HEK293 (cell line): Measurements from ENCODE around the gene SPATA4.

Experiments used
- CTCF ChIA-PET: fragments of 350-600 bp; formaldehyde crosslinking; extraction: SDS; loops from one replicate; lab custom pipeline; 2021; ENCODE audit warnings: antibody characterized with exemption; lab: Yijun Ruan, JAX
- POLR2A ChIA-PET: fragments of 300-600 bp; formaldehyde crosslinking; extraction: SDS; loops from one replicate; lab custom pipeline; 2020; ENCODE audit warnings: antibody characterized with exemption, inconsistent platforms; lab: Yijun Ruan, JAX
- H3K27ac ChIP-seq: fragments of 200-500 bp; sonication (Bioruptor generic); 2 replicates; pipeline ENCODE4 v1.5.1; 2014; ENCODE audit warnings: low read depth, low read length, control low read depth, inconsistent platforms; ENCODE audit errors: extremely low read depth
- H3K36me3 ChIP-seq, 2 experiments: fragments of 200-500 bp in 1 of 2; sonication (Bioruptor generic) in 1 of 2; 1 replicate in 1 of 2; 2 replicates in 1 of 2; pipeline ENCODE4 v1.5.1; 2014 to 2017; ENCODE audit warnings: inconsistent platforms in 2 of 2, low read length in 2 of 2; ENCODE audit not compliant: control insufficient read depth in 2 of 2, insufficient read depth in 1 of 2
- H3K4me1 ChIP-seq: fragments of 200-500 bp; sonication (Bioruptor generic); 2 replicates; pipeline ENCODE4 v1.5.1; 2014; ENCODE audit warnings: mild to moderate bottlenecking, low read length, inconsistent platforms; ENCODE audit not compliant: control insufficient read depth, insufficient read depth
- H3K4me3 ChIP-seq: 2 replicates; pipeline ENCODE4 v1.5.1; 2011; ENCODE audit warnings: low read depth, mild to moderate bottlenecking, control low read depth, low read length, moderate library complexity
- H3K9me3 ChIP-seq: fragments of 200-500 bp; sonication (Bioruptor generic); 2 replicates; pipeline ENCODE4 v1.5.1; 2014; ENCODE audit warnings: low read depth, low read length, inconsistent platforms; ENCODE audit not compliant: control insufficient read depth, insufficient read depth
- BCL11B ChIP-seq: fragments of 450-650 bp; formaldehyde crosslinking; IDR thresholded peaks from 2 replicates; pipeline ENCODE4 v1.5.1; 2016; ENCODE audit warnings: low read depth, missing biosample characterization, missing genetic modification characterization
- IKZF3 ChIP-seq: fragments of 450-650 bp; IDR thresholded peaks from 2 replicates; pipeline ENCODE4 v1.5.0; 2018; ENCODE audit warnings: missing biosample characterization, mild to moderate bottlenecking, missing genetic modification characterization, moderate library complexity
- INSM2 ChIP-seq: fragments of 450-650 bp; formaldehyde crosslinking; IDR thresholded peaks from 2 replicates; pipeline ENCODE4 v1.5.1; 2016; ENCODE audit warnings: missing biosample characterization, missing genetic modification characterization
- KLF1 ChIP-seq: fragments of 450-650 bp; formaldehyde crosslinking; IDR thresholded peaks from 2 replicates; pipeline ENCODE4 v1.5.1; 2016; ENCODE audit warnings: missing biosample characterization, missing genetic modification characterization
- KLF17 ChIP-seq: fragments of 450-650 bp; formaldehyde crosslinking; IDR thresholded peaks from 2 replicates; pipeline ENCODE4 v1.5.1; 2016; ENCODE audit warnings: missing biosample characterization, missing genetic modification characterization
- KLF8 ChIP-seq: fragments of 450-650 bp; formaldehyde crosslinking; IDR thresholded peaks from 2 replicates; pipeline ENCODE4 v1.5.1; 2016; ENCODE audit warnings: missing biosample characterization, missing genetic modification characterization
- PRDM4 ChIP-seq: fragments of 450-650 bp; formaldehyde crosslinking; IDR thresholded peaks from 2 replicates; pipeline ENCODE4 v1.5.1; 2017; ENCODE audit warnings: missing biosample characterization, missing genetic modification characterization
- SCRT1 ChIP-seq: fragments of 450-650 bp; formaldehyde crosslinking; IDR thresholded peaks from 2 replicates; pipeline ENCODE4 v1.5.1; 2016; ENCODE audit warnings: missing biosample characterization, missing genetic modification characterization, borderline replicate concordance
- ZBTB44 ChIP-seq: fragments of 450-650 bp; IDR thresholded peaks from 2 replicates; pipeline ENCODE4 v1.5.1; 2018; ENCODE audit warnings: missing biosample characterization, mild to moderate bottlenecking, missing genetic modification characterization
- ZBTB7A ChIP-seq: fragments of 450-650 bp; formaldehyde crosslinking; IDR thresholded peaks from 2 replicates; pipeline ENCODE4 v1.5.1; 2016; ENCODE audit warnings: low read depth, missing biosample characterization, missing genetic modification characterization
- ZNF112 ChIP-seq: fragments of 450-650 bp; formaldehyde crosslinking; IDR thresholded peaks from 2 replicates; pipeline ENCODE4 v1.5.0; 2017; ENCODE audit warnings: missing biosample characterization, missing genetic modification characterization
- ZNF366 ChIP-seq: fragments of 450-650 bp; formaldehyde crosslinking; conservative IDR thresholded peaks from 2 replicates; pipeline ENCODE4 v1.5.1; 2016; ENCODE audit warnings: missing biosample characterization, missing genetic modification characterization
- ZNF518A ChIP-seq: fragments of 450-650 bp; formaldehyde crosslinking; conservative IDR thresholded peaks from 2 replicates; pipeline ENCODE4 v1.5.1; 2016; ENCODE audit warnings: low read depth, missing biosample characterization, missing genetic modification characterization
- ZNF560 ChIP-seq: fragments of 450-650 bp; formaldehyde crosslinking; IDR thresholded peaks from 2 replicates; pipeline ENCODE4 v1.5.1; 2017; ENCODE audit warnings: missing biosample characterization, missing genetic modification characterization, borderline replicate concordance
- ZNF600 ChIP-seq: fragments of 450-650 bp; formaldehyde crosslinking; IDR thresholded peaks from 2 replicates; pipeline ENCODE4 v1.5.1; 2016; ENCODE audit warnings: missing biosample characterization, missing genetic modification characterization
- ZNF76 ChIP-seq: fragments of 450-650 bp; formaldehyde crosslinking; IDR thresholded peaks from 2 replicates; pipeline ENCODE4; 2016; ENCODE audit warnings: low read depth, missing biosample characterization, missing genetic modification characterization, borderline replicate concordance
- ZNF843 ChIP-seq: fragments of 450-650 bp; formaldehyde crosslinking; IDR thresholded peaks from 2 replicates; pipeline ENCODE4 v1.5.1; 2016; ENCODE audit warnings: missing biosample characterization, missing genetic modification characterization
- TF ChIP-seq, protein P1 (sequence below): fragments of 450-650 bp; formaldehyde crosslinking; IDR thresholded peaks from 2 replicates; pipeline ENCODE4 v1.5.1; 2016; ENCODE audit warnings: missing biosample characterization, missing genetic modification characterization
- TF ChIP-seq, protein P2 (sequence below): fragments of 450-650 bp; formaldehyde crosslinking; IDR thresholded peaks from 2 replicates; pipeline ENCODE4 v1.5.1; 2016; ENCODE audit warnings: missing biosample characterization, missing genetic modification characterization

Gene SPATA4

GRCh38 chr4:176207839-176208238 lies 12.5 kb upstream of the SPATA4 start:
- ChIA-PET POLR2A (interaction anchor here (0.6 to 1.0 kb wide), 2 partner anchors 11 to 31 kb away, joined by 3 to 6 read pairs; no protein-coding TSS in a partner anchor), CTCF (interaction anchor here (0.6 to 1.0 kb wide), 3 partner anchors 40 to 261 kb away, joined by 3 to 7 read pairs (median 3); no protein-coding TSS in a partner anchor)
- H3K9me3 ChIP-seq: no peaks in the 10 kb centered on the region
- H3K4me3 ChIP-seq: no peak overlapping the region
- no peak overlapping the region for H3K27ac ChIP-seq
- H3K4me1 ChIP-seq: peaks cover 4% of the 10 kb centered on the region; the same call in 1 of the 2 replicates
- no peaks in the 10 kb centered on the region for H3K36me3 ChIP-seq
- peak; percentile 77 for TF ChIP-seq ZNF366
- TF ChIP-seq KLF1 (tag by site-specific recombination): 0 out of 2 replicates have a peak, but pooled peaks have one; percentile 15
- TF ChIP-seq IKZF3 (tag by site-specific recombination): peak; percentile 41; the same call in 1 of the 2 replicates
- no peak for TF ChIP-seq SCRT1 (tag by site-specific recombination)
- TF ChIP-seq, protein P1, sequence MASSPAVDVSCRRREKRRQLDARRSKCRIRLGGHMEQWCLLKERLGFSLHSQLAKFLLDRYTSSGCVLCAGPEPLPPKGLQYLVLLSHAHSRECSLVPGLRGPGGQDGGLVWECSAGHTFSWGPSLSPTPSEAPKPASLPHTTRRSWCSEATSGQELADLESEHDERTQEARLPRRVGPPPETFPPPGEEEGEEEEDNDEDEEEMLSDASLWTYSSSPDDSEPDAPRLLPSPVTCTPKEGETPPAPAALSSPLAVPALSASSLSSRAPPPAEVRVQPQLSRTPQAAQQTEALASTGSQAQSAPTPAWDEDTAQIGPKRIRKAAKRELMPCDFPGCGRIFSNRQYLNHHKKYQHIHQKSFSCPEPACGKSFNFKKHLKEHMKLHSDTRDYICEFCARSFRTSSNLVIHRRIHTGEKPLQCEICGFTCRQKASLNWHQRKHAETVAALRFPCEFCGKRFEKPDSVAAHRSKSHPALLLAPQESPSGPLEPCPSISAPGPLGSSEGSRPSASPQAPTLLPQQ: 0 out of 2 replicates have a peak, but pooled peaks have one; percentile 43
- TF ChIP-seq ZNF560 (tag by site-specific recombination): no peak
- TF ChIP-seq ZNF600 (tag by site-specific recombination): 0 out of 2 replicates have a peak, but pooled peaks have one; percentile 40
- peak; percentile 60; the same call in 1 of the 2 replicates for TF ChIP-seq PRDM4
- TF ChIP-seq KLF17 (tag by site-specific recombination): 0 out of 2 replicates have a peak, but pooled peaks have one; percentile 47
- TF ChIP-seq ZNF76: peak; percentile 21; the same call in 1 of the 2 replicates
- peak; percentile 82; the same call in 1 of the 2 replicates for TF ChIP-seq ZBTB44 (tag by site-specific recombination)
- peak; percentile 89 for TF ChIP-seq INSM2 (tag by site-specific recombination)
- TF ChIP-seq BCL11B: peak; percentile 25; the same call in 1 of the 2 replicates
- 0 out of 2 replicates have a peak, but pooled peaks have one; percentile 13 for TF ChIP-seq ZBTB7A (tag by site-specific recombination)
- TF ChIP-seq ZNF112 (tag by site-specific recombination): no peak
- TF ChIP-seq ZNF843: peak; percentile 97
- TF ChIP-seq, protein P2, sequence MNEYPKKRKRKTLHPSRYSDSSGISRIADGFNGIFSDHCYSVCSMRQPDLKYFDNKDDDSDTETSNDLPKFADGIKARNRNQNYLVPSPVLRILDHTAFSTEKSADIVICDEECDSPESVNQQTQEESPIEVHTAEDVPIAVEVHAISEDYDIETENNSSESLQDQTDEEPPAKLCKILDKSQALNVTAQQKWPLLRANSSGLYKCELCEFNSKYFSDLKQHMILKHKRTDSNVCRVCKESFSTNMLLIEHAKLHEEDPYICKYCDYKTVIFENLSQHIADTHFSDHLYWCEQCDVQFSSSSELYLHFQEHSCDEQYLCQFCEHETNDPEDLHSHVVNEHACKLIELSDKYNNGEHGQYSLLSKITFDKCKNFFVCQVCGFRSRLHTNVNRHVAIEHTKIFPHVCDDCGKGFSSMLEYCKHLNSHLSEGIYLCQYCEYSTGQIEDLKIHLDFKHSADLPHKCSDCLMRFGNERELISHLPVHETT (tag by site-specific recombination): peak; percentile 79; the same call in 1 of the 2 replicates
- peak; percentile 36; the same call in 1 of the 2 replicates for TF ChIP-seq ZNF518A (tag by site-specific recombination)
- TF ChIP-seq KLF8: peak; percentile 79; the same call in 1 of the 2 replicates
